Fibroblast of skin of scalp (primary cell): ENCODE data around the gene CES4A.
"Not testable (repeated sequence)": the region's sequence is repeated elsewhere in the genome, so short reads cannot be mapped to it uniquely, and the experiment has no call there.

Experiments
- DNase-seq: peaks from one replicate; pipeline ENCODE4 v3.0.0-alpha.2; 2013

Gene CES4A

DNA sequence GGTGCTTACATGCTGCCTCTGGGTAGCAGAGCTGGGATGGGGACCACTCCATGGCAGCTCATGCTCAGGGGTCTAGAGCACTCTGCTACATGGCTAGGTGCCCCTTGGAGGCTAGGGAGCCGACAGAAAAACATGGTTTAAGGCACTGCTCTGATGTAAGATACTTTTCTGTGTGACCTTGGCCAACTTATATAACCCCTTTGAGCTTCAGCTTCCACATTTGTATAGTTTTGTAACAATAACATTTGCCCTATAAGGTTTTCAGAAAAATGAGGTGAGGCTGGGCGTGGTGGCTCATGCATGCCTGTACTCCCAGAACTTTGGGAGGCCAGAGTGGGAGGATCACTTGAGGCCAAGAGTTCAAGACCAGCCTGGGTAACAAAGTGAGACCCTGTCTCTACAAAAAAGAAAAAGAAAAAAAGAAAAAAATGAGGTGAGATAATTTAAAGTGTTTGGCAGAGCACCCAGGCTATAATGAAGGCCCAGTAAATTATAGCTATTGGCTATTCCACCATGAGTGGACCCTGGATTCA is 3.2 kb downstream of the CES4A start:
- DNase-seq, result no peak

DNA sequence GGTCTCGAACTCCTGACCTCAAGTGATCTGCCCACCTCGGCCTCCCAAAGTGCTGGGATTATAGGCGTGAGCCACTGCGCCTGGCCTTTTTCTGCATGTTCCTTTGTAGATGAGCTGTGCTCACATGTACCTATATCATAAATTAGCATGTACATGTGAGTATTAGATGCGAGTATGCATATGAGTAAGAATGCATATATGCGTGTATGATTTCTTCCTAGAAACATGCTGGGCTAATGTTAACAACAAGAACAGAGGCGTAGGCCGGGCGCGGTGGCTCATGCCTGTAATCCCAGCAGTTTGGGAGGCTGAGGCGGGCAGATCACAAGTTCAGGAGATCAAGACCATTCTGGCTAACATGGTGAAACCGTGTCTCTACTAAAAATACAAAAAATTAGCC is 5.2 kb downstream of the CES4A start:
- DNase-seq, result not testable (repeated sequence)

DNA sequence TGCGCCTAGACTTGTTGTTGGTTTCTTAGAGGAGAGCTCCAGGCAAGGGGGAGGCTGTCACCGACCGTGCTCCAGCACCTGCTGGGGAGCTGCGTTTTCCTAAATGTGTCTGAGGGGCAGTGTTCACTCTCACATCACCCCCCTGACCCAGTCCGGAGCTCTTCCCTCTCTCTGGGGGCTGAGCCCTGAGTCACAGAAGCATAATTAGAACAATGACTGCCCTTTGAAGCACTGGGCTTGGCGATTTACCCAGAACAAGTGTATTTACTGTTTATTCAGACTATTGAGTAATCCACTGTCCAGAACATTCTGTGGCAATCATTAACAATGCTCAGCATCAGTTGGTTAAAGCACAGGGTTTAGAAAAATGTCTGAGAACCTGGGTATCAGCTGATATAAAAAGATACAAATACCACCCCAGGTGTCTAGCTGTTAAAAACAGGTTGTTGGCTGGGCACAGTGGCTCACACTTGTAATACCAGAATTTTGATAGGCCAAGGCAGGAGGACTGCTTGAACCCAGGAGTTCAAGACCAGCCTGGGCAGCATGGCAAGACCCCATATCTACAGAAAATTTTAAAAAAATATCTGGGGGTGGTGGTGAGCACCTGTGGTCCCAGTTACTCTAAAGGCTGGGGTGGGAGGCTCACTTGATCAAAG is 8.1 kb downstream of the CES4A start:
- no peak for DNase-seq

DNA sequence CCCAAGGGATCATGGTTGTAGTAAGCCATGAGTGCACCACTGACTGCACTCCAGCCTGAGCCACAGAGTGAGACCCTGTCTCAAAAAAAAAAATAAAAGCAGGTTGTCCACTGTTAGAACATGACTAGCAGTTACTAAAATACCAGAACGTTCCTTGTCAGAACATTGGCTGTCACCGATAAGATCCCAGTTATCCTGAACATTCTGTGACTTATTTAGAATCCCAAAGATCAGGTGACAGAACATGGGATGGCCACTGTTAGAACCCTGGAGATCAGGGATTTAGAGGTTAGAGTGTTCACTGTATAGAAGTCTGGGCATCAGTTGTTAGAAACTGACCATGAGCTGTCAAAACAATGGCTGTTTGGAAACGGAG is 8.6 kb downstream of the CES4A start:
- DNase-seq, result no peak

DNA sequence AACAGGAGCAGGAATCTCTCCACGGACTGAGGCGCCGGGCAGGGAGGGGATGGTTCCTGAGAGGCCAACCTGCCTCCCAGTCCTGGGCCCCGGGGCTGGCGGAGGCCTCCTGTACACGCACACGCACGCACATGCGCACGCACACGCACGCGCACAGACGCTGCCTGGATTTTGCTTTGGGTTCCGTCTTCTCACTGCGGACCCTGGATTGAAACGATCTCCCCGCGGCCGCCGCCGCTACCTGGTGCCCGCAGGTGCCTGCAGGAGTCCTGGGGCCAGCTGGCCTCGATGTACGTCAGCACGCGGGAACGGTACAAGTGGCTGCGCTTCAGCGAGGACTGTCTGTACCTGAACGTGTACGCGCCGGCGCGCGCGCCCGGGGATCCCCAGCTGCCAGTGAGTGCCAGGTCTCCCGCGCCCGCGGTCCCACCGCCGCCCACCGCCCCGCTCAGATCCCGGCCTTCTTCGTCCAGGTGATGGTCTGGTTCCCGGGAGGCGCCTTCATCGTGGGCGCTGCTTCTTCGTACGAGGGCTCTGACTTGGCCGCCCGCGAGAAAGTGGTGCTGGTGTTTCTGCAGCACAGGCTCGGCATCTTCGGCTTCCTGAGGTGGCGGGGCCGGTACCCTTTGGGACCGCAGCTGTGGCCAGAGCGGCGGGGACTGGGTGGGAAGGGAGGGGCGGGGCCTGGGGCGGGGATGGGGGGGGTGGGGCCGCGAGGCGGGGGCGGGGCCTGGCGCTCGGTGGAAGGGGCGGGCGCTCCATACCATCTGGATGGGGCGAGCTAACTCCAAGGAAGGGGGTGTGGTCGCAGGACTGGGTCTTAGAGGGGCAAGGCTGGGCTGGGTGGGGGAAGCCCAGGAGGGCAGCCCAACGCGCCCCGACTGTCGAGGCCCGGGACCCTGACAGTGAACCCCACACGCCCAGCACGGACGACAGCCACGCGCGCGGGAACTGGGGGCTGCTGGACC is 12.3 kb downstream of the CES4A start:
- DNase-seq, result peak; percentile 22

DNA sequence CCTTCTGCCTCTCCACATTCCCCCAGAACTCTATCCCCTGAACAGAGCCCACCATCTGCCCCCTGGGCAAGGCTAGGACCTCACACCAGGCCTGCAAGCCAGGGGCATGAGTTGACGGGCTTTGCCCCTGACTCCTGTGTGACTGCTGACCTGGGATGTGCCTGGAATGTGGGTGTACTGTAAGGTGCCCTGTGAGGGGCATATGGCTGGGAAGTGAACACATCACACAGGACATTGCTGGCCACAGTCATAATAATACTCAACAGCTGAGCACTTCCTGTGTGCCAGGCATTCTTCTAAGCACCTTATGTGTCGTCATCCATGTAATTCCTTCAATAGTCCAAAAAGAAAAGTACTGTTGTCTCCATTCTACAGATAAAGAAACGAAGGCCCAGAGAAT is 13.3 kb downstream of the CES4A start:
- no peak for DNase-seq

DNA sequence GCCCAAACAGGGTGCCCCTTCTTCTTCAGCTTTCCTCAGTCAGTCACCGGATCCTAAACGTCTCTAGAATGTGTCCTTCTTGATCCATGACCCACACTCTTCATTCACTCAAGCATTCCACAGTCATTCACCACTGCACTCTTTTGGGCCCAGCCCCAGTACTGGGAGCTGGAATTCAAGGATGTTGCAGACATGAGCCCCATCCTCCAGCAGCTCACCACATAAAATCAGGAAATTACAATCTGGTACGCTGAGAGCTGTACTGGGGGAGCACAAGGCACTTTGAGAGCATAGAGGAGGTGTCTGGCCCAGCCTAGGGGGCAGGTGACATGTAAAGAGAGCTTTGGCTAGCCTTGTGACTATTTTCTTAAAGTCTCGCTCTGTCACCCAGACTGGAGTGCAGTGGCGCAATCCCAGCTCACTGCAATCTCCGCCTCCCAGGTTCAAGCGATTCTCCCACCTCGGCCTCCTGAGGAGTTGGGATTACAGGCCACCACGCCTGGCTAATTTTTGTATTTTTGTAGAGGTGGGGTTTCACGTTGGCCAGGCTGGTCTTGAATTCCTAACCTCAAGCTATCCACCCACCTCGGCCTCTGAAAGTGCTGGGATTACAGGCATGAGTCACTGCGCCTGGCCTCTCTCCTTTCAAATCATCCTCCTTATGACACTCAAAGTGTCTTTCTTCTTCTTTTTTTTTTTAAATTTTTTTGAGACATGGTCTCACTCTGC is 18.7 kb downstream of the CES4A start:
- peak; percentile 25 for DNase-seq

DNA sequence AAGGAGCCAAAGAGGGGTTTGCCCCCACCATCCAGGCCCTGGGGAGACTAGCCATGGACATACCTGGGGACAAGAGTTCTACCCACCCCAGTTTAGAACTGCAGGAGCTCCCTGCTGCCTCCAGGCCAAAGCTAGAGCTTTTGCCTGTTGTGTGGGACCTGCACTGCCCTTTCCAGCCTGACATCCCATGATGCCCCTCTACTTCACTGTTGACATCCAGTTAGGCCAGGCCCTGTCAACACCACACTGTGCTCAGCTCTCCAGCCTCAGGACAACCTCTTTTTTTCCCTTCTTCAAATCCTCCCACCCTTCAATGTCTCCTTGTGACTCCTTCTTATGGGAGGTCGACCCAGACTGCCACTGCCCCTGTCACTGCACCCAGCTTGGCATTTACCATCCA is 20.8 kb downstream of the CES4A start:
- no peak for DNase-seq

DNA sequence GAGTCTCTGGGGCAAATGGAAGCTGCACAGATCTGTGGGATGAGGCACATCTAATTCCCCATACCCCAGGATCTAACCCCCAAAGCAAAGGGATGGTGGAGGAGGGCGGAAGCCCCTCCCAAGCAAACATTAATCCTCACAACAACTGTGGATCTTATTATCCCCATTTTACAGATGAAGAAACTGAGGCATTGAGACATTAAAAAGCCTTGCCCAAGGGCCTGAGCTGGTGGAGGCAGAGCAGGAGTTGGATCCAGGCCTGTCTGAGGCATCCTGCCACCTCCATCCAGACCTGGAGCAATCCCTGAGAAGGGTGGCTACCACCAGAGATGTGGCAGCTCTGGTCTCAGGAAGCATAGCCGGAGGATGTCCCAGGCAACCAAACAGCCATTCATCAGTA is 22.9 kb downstream of the CES4A start:
- no peak for DNase-seq

DNA sequence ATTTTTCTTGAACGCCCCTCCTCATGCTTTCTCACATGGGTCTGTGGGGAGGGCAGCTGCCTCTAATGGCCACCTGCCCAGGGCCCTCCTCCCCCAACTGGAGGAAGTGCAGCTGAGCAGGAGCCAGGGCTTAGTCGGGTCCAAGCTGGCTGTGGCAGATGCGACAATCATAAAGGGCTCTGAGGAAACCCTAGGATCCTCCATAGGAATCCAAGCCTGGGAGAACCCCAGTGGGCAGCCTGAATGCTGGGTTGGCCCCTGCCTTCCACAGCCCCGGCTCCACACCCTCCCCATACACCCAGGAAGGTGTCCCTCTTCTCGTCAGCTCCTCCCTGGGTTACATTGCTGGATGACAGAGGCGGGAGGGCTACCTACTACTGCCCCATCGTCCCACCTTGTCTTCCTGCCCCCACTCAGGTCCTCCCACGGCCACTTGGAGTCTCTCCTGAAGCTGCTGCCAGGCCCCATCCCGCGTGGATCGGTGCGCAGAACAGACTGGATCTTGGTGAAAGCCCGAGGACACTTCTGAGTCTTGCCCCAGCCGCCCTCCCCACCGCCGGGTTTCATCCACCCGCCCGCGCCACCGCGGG is 24.9 kb downstream of the CES4A start:
- DNase-seq, result no peak

DNA sequence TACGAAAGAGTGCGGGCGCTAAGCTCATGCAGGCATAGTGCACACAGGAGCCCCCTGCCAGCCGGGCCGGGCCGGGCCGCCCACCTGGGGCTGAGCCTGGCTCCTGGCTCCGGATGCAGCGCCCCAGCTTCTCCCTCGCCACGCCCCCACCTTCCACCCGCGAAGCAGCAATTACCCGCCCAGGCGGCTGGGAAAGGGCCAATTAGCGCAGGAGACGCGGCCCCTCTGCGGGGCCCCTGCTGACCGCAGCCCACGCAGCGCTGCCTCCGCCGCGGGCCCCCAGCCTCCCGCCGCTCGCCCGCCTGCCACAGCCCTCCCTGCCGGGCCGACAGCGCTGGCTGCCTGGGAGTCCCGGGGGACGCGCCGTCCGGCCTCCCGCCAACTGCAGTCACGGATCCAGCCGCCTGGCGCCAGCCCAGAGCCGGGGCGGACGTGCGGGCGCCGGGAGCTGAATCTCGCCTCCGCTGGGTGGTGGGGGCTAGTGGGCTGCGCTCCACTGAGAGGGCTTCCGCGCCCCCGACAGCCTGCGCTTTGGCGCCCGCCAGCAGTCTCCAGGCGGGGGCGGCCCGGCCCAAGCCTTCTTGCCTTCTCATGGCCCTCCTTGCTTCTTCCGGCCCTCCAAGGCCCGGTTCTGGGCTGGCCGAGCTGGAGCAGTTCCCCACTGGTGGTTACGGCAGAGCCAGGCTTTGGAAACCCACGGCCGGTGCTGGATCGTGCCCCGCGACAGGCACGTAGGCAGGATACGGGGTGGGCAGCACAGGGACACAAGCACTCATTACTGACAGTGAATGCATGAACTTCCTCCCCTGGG is 25.6 kb downstream of the CES4A start:
- DNase-seq, result peak; percentile 83

DNA sequence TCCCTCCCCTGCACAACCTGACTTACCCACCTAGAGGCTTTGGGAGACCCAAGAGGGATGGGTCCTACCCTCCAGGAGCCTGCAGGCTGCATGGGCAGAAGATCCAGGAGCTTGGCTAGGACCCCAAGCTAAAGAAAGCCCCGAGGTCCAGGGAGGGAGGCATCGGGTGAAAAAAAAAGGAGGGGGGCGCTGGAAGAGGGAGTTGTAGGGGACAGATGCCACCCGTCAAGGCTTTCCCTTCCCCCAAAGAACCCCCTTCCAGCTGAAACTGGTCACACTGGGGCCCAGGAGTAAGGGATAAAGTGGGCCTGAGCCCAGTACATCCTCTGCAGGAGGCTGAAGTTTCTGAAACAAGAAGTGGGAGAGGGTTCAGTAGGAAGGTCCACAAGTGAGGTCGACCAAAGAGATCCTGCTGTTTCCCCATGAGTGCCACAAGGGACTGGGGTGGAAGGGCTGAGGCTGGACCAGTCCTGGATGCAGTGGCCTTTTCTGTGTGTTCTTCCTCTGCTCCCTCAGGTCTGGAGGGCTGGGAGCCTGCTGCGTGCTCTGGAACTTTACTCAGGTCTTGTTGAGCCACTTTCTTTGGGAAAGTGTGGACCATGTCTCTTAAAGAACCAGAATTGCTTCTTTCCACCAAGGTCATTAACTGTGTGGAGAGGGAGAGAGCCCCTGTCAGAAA is 26.4 kb downstream of the CES4A start:
- DNase-seq, result no peak

DNA sequence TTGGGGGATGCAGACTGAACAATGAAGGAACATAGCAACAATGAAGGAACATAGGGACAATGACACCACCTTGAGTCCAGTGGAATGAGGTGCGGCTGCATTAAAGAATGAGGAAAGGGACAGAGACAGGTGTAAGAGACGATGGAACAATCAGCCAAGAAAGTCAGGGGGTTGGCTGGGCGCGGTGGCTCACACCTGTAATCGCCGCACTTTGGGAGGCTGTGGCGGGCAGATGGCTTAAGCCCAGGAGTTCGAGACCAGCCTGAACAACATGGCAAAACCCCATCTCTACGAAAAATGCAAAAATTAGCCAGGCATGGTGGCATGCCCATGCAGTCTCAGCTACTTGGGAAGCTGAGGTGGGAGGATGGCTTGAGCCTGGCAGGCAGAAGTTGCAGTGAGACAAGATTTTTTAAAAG is 26.9 kb downstream of the CES4A start:
- DNase-seq, result no peak

DNA sequence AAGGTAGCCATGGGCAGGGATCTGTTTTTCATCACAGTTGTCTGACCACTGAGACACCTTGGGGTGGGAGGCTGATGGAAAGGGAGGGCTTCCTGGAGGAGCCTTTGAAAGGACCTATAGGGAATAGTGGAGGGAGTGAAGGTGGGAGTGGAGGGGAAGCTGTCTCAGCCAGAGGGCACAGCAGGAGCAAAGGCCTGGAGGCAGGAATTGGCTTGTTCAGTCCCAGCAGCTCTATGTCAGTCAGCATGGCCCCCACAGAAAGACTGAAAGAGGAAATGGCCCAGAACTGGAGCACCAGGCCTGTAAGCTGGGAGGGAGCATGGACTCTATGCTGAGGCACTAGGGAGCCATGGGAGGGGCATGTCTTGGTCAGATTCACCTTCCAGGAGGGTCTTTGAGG is 27.8 kb downstream of the CES4A start:
- no peak for DNase-seq

DNA sequence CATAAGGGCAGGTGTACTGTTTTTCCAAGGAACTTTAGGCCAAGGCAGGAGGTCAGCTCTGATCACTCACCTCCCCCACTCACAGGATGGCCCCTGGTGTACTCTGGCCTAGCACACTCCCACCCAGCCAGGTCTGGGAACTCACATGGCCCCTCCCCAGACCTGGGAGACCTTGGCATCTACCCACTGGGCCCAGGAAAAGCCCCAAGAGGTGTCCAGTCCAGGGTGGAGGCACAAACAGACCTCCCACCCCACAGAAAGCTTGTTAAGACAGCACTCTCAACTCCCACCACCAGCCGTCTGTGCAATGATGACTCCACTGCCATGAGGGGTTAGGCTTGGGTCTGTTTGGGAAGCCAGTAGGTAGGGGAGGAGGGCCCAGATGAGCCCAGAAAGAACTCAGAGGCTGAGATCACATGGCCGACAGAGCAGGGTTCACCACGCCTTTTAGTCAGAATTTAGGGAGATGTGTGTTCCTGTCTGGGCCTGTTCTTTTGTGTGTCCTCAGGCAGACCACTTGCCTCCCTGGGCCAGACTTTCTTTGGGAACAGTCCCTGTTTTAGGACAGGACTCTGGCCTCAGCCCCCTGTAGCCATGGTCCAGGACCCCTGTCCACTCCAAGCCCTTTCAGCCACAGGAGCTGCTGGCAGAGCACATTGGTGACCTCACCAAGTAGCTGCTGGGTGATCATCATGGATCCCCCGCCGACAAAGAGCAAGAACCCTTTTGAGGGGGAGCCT is 28.5 kb downstream of the CES4A start:
- no peak for DNase-seq

DNA sequence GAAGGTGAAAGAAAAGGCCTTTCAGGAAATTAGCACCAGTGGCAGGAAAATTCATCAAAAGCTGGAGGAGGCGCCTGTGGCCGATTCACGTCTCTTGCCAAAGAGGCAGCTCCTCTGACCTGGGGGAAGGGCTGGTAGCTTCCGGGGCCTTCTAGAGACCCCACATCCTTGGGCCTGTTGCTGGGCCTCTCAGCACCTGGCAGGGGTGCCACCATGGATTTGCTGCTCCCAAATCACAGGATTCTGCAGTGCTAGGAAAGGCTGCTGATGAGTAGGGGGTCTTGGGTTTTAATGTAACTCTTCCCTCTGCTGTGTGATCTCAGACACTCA is 29.0 kb downstream of the CES4A start:
- no peak for DNase-seq

DNA sequence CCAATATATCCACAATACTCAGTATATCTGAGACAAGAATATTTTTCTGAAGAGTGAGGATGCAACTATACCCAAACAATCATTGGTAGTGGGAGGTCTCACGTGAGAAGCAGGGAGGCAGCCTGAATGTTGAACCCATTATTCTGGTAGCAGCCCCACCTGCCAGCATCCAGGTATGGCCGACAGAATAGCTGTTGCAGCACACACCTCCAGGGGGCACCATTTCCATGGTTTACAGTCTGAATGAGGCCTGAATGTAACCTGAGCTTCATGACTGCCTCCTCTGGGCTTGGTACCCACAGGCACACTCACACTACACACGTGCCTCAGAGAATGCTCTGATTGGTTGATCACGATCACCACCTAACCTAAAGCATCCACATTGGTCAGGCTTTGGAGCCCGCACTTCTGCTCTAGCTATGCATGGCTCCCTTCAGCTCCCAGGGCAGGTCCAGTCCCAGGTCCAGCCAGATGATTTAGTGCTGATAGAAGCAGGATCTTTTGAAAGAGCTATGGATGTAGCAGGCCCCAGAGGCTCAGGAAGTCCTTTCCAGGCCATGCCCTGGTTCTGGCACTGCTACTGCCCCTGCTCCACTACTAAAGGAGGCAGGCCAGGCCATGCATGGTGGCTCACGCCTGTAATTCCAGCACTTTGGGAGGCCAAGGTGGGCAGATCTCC is 29.6 kb downstream of the CES4A start:
- peak; percentile 93 for DNase-seq

DNA sequence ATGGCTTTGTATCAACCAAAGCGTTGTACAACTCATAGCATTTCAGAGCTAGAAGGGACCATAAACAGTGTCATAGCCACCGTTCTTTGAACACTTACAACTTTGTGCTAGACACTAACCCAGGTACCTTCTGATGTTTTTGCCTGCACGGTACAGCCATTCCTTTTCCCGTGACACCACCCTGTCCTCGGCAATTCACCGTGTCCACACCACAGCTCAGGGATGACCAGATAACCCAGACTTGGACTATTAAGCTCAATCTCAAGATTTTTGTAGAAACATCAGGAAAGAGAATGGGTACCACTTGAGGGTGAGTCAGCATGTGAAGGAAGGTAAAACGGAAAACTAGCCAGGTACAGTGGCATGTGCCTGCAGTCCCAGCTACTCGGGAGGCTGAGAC is 30.8 kb downstream of the CES4A start:
- DNase-seq, result no peak

DNA sequence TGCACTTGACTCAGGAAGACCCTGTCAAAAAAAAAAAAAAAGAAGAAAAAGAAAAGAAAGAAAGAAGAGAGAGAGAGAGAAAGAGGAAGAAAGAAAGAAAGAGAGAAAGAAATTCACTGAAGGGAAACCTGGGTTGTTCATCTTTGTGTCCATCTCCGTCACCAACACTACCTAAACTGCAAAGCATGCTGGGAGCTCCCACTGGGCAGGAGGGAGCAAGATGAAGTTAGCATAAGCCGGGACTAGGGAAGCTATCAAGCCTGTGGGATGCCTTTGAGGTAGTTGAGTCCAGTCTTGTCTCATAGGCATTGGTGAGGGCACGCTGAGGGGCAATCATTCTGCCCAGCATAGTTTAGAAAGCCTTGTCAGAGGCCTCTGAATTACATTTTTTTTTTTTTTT is 32.9 kb downstream of the CES4A start:
- no peak for DNase-seq
